Measurements from ENCODE around the gene FIP1L1. TPM values are rescaled to one million over a fixed set of nuclear protein-coding genes. Genes with fewer than 3 reads are reported as not detected.

Gene FIP1L1
- total RNA-seq, 1 donor from 2014 or later, result 29.7 TPM

DNA sequence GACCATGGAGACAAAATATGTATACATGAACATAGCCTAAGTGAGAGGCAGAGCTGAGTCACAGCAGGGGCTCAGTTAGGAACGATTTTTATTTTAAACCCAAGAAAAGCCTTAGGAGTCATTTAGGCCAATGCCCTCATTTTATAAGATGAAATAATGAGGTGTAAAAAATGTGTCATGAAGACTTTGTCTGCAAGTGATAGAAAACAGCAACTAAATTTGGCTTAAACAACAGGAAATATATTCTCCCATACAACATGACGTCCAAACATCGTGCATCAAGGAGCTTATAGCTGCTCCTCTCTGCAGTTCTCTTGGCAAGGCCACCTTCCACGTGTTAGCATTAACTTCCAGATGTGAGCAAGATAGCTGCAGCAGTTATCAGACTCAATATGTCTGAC lies 28.4 kb upstream of the FIP1L1 start:
- Histone ChIP-seq H3K36me3 (peaks cover 19% of the 10 kb centered on the region), H3K4me1 (peaks cover 13% of the 10 kb centered on the region), H3K4me3 (no peak overlapping the region), H3K27me3 (ENCODE audit: low read depth) (no peaks in the 10 kb centered on the region), H3K27ac (replicated peaks) (no peak overlapping the region), H3K9me3 (replicated peaks) (peaks cover 4% of the 10 kb centered on the region)
- DNase-seq, result no peak
- TF ChIP-seq, protein P1, sequence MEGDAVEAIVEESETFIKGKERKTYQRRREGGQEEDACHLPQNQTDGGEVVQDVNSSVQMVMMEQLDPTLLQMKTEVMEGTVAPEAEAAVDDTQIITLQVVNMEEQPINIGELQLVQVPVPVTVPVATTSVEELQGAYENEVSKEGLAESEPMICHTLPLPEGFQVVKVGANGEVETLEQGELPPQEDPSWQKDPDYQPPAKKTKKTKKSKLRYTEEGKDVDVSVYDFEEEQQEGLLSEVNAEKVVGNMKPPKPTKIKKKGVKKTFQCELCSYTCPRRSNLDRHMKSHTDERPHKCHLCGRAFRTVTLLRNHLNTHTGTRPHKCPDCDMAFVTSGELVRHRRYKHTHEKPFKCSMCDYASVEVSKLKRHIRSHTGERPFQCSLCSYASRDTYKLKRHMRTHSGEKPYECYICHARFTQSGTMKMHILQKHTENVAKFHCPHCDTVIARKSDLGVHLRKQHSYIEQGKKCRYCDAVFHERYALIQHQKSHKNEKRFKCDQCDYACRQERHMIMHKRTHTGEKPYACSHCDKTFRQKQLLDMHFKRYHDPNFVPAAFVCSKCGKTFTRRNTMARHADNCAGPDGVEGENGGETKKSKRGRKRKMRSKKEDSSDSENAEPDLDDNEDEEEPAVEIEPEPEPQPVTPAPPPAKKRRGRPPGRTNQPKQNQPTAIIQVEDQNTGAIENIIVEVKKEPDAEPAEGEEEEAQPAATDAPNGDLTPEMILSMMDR (IDR thresholded peaks at IDR 0.05; ENCODE audit: borderline replicate concordance), result no peak
- intact Hi-C loops (cut with micrococcal nuclease), result no loop called here

DNA sequence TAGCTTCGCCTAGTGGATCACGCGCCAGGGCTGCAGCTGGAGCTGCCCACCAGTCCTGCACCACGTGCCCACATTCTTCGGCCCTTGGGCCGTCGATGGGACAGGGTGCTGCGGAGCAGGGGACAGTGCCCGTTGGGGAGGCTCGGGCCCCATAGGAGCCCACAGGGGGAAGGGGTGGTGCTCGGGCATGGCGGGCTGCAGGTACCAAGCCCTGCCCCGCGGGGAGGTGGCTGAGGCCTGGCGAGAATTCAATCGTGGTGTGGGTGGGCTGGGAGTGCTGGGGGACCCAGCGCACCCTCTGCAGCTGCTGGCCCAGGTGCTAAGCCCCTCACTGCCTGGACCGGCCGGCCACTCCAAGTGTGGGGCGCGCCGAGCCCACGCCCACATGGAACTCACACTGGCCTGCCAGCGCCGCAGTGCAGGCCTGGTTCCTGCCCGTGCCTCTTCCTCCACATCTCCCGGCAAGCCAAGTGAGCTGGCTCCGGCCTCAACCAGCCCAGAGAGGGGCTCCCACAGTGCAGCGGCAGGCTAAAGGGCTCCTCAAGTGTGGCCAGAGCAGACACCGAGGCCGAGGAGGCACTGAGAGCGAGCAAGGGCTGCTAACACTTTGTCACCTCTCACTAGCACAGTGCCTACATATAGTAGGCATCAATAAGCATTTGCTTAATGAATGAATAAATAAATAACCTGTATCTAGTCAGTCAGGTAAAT lies 23.3 kb upstream of the FIP1L1 start:
- Histone ChIP-seq H3K9me3 (replicated peaks) (no peaks in the 10 kb centered on the region), H3K4me1 (no peaks in the 10 kb centered on the region), H3K36me3 (peaks cover 19% of the 10 kb centered on the region), H3K27ac (replicated peaks) (no peak overlapping the region), H3K27me3 (ENCODE audit: low read depth) (no peaks in the 10 kb centered on the region), H3K4me3 (no peak overlapping the region)
- TF ChIP-seq, protein P1 (IDR thresholded peaks at IDR 0.05; ENCODE audit: borderline replicate concordance), result no peak
- no peak for DNase-seq
- intact Hi-C loops (cut with micrococcal nuclease), result no loop called here

DNA sequence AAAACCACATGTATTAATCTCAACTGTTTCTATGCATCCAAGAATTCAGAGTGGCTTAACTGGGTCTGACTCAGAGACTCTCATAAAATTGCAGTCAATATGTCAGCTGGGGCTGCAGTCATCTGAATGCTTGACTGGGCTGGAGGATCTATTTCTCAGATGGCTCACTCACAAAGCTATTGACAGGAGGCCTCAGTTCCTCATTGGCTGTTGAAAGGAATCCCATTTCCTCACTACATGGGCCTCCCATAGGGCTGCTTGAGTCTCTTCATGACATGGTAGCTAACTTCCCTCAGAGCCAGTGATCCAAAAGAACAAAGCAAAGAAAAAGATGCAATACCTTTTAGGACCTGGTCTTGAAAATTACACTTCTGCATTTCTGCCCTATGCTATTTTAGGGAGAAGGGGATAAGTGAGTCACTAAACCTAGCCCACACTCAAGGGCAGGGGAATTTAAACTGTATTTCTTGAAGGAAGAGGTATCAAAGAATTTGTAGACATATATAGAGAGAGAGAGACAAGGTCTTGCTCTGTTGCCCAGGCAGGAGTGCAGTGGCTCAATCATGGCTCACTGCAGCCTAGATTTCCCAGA lies 21.4 kb upstream of the FIP1L1 start:
- Histone ChIP-seq H3K9me3 (replicated peaks) (no peaks in the 10 kb centered on the region), H3K4me1 (no peaks in the 10 kb centered on the region), H3K36me3 (peaks cover 19% of the 10 kb centered on the region), H3K4me3 (no peak overlapping the region), H3K27ac (replicated peaks) (no peak overlapping the region), H3K27me3 (ENCODE audit: low read depth) (no peaks in the 10 kb centered on the region)
- no peak for DNase-seq
- TF ChIP-seq, protein P1 (IDR thresholded peaks at IDR 0.05; ENCODE audit: borderline replicate concordance), result no peak
- intact Hi-C loops (cut with micrococcal nuclease), result no loop called here

DNA sequence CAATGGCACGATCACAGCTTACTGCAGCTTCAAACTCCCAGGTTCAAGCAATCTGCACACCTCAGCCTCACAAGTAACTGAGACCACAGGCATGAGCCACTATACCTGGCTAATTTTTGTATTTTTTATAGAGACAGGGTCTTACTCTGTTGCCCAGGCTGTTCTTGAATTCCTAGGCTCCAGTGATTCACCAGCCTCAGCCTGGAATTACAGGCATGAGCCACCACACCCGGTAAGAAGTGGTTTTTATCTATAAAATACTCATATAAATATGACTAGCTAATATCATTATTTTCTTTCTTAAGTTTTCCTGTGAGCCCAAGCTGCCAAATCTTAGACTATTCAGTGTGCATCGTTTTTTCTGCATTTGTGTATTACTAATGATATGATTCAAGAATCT lies 16.0 kb upstream of the FIP1L1 start:
- Histone ChIP-seq H3K27ac (replicated peaks) (no peak overlapping the region), H3K4me3 (no peak overlapping the region)
- intact Hi-C loops (cut with micrococcal nuclease), result no loop called here

DNA sequence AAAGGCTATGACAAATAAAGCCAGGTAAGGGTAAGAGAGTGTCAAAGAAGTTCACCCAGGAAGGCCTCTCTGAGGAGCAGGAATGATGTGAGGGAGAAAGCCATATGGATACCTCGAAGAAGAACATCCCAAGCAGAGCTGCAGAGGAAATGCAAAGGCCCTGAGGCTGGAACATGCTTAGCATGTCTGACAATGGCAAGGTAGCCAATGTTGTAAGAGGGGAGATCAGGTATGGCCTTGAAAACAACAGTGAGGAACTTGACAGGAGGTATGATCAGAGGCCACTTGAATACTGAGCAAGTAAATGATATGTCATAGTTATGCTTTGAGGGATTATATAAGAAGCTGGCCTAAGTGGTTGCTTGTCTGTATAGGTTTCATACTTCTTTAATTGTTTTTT lies 15.3 kb upstream of the FIP1L1 start:
- DNase-seq, result no peak
- H3K27me3 ChIP-seq (ENCODE audit: low read depth), result no peaks in the 10 kb centered on the region
- no peak overlapping the region for H3K4me3 ChIP-seq
- intact Hi-C loops (cut with micrococcal nuclease), result no loop called here
- no peak overlapping the region for H3K27ac ChIP-seq (replicated peaks)
- no peaks in the 10 kb centered on the region for H3K36me3 ChIP-seq
- H3K4me1 ChIP-seq, result peaks cover 40% of the 10 kb centered on the region
- no peaks in the 10 kb centered on the region for H3K9me3 ChIP-seq (replicated peaks)
- TF ChIP-seq, protein P1 (IDR thresholded peaks at IDR 0.05; ENCODE audit: borderline replicate concordance), result no peak

More for the DNA sequence above, 16.0 kb upstream of the FIP1L1 start:
- H3K4me1 ChIP-seq, result peaks cover 37% of the 10 kb centered on the region
- no peaks in the 10 kb centered on the region for H3K27me3 ChIP-seq (ENCODE audit: low read depth)
- no peaks in the 10 kb centered on the region for H3K9me3 ChIP-seq (replicated peaks)
- DNase-seq, result no peak
- H3K36me3 ChIP-seq, result no peaks in the 10 kb centered on the region
- TF ChIP-seq, protein P1 (IDR thresholded peaks at IDR 0.05; ENCODE audit: borderline replicate concordance), result no peak

Measured in left ventricle myocardium inferior (tissue), 1 donor.